ENCODE data around the gene HNRNPL. TPM values are rescaled to one million over a fixed set of nuclear protein-coding genes. Genes with fewer than 3 reads are reported as not detected.
"Not testable (repeated sequence)": the region's sequence is repeated elsewhere in the genome, so short reads cannot be mapped to it uniquely, and the experiment has no call there.

Gene HNRNPL
- 688 TPM for polyA plus RNA-seq (2012; ENCODE audit: insufficient read depth, insufficient read length)

DNA sequence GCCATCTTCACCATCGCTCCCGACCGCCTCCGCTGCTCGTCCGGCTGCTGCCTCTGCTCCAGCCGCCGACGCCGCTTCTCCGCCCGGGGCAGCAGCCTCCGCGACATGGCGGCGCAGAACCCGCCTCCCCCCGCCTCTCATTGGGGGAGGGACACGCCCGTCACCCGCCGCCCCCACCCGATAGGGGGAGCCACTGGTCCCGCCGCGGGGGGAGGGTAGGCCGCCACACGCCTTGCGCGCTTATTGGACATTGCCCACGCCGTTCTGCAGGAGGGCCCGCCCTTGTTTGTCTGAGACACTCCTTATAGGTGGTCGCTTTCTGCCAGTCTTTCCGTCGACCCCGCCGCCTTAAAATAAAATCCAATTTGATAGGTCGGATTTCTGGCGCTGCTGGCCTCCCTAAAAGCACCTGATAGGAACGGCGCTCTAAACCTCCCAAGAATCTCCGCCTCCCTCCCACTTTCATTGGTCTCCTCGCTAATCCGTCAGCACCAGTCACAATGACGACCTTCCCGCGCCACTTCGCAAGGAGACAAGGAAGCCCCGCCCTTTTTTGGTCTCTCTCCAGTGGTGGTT lies at the start of gene HNRNPL:
Gene HNRNPL (minus strand): TSS at position 127 of the 576 bp plus-strand sequence. CDS start 20 bp downstream, at position 107.
- peak within 1 kb of the TSS; percentile 94 for H3K4me3 ChIP-seq (ENCODE audit: low read length)
- no peak for DNase-seq (ENCODE audit: low read depth, low spot score)

DNA sequence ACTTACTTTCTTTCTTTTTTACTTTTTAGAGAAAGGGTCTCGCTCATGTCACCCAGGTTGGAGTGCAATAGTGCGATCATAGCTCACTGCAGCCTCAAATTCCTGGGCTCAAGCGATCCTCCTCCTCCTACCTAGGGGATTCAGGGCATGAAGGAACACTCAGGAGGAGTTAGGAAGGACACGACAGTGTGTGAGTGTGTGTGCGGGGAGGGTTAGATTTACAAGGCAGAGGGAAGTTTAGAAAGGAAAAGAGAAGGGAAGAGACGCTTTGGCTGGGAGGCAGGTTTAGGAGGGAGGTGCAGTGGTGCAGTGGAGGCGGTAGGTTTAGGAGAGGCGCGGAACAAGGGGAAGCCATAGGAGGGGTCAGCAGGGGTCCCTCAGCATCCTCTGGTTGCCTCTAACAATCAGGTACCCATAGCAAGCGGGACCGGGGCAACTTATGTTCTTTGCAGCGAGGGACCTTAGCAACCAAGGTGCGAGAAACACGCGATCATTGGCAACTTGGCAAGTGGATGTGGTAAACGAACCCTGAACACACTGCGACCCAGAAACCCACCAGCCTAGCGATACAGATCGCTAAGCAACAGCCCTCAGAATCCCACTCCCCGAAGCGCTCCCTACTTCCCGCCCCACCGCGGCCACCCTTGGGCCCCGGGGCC lies 49.1 kb upstream of the HNRNPL start:
- DNase-seq (ENCODE audit: low read depth, low spot score), result no peak
- peak overlapping the region; percentile 91 for H3K4me3 ChIP-seq (ENCODE audit: low read length)

DNA sequence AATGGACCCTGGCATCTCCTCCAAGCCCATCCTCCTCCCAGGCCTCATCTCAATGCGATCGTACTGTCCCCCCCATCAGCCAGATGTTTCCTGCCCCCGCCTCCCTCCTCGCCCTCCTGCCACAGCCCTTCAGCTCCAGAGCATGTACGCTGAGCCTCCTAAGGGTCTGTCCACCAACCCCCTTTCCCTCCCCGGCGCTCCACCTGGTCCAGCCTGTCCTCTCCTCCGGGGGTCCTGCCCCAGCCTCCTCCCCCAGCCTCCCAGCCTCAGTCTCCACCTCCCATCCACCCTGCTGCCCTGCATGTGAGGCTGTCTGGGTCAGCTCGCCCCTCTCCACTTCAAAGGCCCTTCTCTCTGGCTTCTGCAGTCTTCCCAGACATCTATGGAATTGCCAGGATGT lies 45.2 kb upstream of the HNRNPL start:
- H3K4me3 ChIP-seq (ENCODE audit: low read length), result no peak overlapping the region
- DNase-seq (ENCODE audit: low read depth, low spot score), result no peak

DNA sequence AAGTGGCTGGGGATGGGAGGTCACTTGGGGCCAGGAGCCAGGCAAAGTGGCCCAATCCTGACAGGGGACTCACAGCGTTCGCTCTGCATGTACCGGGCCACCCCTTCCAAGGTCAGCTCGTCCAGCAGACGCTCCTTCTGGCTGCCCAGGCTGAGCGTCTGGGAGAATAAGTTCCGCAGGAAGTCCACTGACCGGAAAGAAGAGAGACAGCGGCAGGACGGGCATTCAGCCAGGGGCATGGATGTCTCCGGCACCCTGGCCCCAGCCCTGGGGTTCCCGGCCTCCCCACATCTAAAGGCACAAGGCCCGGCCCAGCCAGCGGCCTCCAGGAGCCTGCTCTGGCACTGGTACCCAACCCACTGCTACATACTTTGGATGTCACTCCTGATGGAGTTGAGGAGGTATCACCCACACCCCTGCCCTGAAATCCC lies 43.6 kb upstream of the HNRNPL start:
- no peak overlapping the region for H3K4me3 ChIP-seq (ENCODE audit: low read length)
- no peak for DNase-seq (ENCODE audit: low read depth, low spot score)

DNA sequence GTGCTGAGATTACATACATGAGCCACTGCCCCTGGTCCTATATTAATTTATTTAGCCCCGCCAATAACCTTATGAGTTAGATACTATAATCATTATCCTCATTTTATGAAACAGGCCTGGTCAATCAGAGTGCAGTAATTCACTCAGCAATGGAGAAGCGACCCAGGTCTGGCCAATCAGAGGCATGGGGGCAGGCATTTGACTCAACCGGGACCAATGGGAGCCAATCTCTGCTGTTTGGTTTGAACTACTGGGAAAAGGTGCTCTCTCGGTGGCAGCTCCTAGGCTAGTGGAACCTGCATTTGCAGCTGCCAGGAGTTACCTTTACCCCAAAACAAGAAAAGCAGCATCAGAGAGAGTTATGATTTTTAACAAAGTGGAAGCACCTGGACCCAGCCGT lies 43.1 kb upstream of the HNRNPL start:
- no peak for DNase-seq (ENCODE audit: low read depth, low spot score)
- H3K4me3 ChIP-seq (ENCODE audit: low read length), result no peak overlapping the region

DNA sequence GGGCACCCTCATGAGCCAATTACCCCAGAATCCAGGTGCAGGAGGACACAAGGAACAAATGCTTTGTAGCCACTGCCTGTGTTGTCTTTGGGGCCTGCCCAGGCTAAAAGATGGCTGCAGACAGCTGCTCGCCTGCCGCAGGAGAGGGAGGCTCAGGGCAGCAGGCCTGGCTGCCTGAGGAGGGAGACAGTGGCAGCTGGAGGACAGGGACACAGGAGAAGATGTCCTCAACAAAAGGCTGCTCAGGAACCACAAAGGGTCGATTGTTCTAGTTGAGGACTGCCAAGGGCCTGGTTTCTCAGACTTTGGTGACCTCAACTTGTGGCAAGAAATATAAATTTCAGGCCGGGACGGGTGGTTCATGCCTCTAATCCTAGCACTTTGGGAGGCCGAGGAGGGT lies 42.0 kb upstream of the HNRNPL start:
- DNase-seq (ENCODE audit: low read depth, low spot score), result no peak

DNA sequence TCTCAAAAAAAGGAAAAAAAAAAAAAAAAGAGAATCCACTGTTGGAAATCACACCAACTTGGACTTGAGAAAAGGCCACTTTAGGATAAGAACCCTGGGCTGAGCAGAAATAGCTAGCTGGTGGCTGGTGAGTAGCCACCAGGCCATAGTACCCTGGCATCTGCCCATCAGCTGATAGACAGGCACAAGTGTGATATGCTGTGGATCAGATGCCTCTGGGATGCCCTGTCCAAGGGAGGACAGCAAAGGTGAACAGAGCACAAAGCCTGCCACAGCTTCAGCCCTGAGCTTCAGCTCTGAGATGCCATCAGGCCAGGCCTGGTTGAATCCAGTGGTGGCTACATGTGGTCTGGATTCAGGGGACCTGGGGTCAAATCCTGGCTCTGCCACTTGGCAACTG lies 40.9 kb upstream of the HNRNPL start:
- no peak for DNase-seq (ENCODE audit: low read depth, low spot score)
- no peak overlapping the region for H3K4me3 ChIP-seq (ENCODE audit: low read length)

More for the DNA sequence above, 42.0 kb upstream of the HNRNPL start:
- no peak overlapping the region for H3K4me3 ChIP-seq (ENCODE audit: low read length)

DNA sequence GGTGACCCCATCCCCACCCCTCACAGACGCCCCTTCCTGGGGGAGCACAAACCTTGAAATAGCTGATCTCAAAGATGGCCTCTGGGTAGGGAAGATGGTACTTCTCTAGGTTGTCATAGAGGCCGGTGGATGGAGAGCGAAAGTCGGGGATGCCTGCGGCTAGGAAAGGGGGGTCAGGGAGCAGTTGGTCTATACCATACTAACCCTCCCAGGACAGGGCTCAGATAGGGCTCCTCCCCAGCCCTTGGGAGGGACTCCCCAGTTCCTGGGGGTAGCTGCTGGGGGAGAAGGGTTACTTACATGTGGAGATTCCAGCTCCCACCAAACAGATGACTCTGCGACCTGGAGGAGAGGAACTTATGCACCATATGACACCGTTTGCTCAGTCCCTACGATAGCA lies 40.0 kb upstream of the HNRNPL start:
- no peak overlapping the region for H3K4me3 ChIP-seq (ENCODE audit: low read length)
- no peak for DNase-seq (ENCODE audit: low read depth, low spot score)

DNA sequence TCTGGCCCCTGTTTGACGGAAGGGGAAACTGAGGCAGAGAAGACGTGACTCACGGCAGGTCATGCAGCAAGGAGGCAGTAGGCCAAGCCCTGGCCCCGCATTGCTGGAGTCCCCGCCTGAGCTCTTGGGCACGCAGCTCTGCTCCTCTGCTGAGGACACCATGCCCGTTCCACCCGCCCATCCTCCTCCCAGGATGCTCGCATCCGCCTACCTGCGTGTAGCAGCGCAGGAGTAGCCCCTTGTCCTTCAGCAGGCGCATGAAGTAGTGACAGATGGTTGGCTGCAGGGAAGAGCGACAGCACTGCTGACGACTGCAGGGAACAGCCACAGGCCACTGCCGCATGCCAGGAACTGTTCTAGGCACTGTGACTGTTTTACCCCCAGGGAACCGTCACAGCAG lies 39.1 kb upstream of the HNRNPL start:
- H3K4me3 ChIP-seq (ENCODE audit: low read length), result no peak overlapping the region
- DNase-seq (ENCODE audit: low read depth, low spot score), result no peak

DNA sequence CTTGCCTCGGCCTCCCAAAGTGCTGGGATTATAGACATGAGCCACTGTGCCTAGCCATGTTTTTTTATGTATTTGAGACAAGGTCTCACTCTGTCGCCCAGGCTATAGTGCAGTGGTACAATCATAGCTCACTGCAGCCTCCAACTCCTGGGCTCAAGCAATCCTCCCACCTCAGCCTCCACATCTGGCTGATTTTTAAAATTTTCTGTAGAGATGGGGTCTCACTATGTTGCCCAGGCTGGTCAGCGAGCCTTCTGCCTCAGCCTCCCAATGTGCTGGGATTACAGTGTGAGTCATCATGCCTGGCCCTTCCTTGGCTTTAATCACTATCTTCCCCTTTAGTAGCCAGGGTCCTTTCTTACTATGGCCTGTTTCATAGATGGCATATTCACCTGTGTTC lies 34.9 kb upstream of the HNRNPL start:
- DNase-seq (ENCODE audit: low read depth, low spot score); H3K4me3 ChIP-seq (ENCODE audit: low read length): not testable (repeated sequence)

DNA sequence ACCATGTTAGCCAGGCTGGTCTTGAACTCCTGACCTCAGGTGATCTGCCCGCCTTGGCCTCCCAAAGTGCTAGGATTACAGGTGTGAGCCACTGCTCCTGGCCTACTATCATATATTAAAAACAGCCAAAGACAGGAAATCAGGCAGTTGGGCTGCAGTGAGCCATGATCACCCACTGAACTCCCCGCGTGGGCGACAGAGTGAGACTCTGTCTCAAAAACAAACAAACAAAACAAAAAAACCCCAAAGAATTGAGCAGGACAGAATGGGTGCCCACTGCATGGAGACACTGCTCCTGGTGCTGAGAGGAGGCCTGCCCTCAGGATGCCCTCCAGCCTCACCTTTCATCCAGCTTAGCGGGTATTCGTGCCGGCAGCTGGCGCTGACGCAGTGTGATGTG lies 33.5 kb upstream of the HNRNPL start:
- no peak for DNase-seq (ENCODE audit: low read depth, low spot score)
- H3K4me3 ChIP-seq (ENCODE audit: low read length), result no peak overlapping the region

DNA sequence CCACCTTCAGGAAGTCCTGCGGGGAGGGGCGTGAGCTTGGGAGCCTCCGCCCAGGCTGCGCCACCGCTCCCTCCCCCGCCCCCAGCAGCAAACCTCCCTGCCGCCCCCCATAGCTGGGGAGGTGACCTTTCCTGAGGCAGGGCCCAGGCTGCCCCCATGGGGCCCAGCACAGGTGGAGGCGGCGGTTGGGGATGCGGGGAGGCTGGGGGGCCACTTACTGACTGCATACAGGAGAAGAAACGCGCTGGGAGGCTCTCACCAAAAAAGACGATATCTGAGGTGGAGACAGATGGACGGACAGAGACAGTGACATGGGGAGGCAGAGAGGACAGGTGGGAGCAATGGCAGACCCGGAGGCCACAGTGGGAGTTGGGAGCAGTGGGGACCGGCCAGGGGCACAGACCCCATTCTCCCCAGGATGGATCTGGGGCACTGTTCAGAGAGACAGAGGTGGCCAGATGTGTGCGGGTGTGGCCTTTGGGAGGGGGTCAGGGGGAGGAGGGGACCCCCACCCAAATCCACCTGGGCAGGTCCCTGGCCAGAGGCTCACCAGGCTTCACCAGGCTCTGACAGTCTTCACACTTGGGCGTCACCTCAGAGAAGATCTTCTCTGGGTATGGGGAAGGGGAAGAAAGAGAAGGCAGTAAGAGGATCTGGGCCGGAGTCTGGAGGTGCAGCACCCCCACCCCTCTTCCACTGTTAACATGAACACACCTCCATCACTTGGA lies 31.3 kb upstream of the HNRNPL start:
- no peak for DNase-seq (ENCODE audit: low read depth, low spot score)
- H3K4me3 ChIP-seq (ENCODE audit: low read length), result no peak overlapping the region

DNA sequence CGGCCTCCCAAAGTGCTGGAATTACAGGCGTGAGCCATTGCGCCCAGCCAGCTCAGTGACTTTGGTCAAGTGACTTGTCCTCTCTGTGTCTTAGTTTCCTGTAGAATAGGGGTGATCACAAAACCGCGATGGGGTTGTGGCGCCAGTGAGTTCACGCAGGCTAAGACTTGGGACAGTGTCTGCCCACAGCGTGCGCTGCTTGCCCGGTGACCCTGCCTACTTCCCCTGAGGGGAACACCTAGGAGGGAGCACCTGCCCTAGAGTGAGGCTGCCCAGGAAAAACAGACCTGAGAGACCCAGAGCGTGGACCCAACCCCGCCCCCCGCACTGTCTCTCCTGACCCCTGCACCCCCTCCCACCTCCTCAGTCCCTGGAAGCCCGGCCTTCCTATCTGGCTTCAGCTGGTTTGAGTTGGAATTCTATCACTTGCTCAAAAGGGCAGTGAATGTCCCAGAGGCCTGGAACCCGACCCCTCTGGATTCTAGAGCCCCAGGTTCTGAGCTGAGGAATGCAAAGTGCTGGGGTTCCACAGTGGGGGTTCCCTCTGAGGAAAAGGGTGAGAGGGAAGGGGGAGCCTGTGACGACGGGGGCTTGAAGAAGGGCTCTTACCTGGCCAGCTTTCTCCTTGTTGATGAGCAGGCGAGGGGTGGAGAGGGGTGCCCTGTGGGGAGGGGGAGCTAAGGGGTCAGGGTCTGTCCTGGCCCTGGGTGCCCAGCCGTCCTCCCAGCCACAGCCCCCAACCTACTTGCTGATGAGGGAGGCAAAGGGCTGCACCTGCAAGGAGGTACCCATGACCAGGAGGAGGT lies 30.5 kb upstream of the HNRNPL start:
- DNase-seq (ENCODE audit: low read depth, low spot score), result no peak
- H3K4me3 ChIP-seq (ENCODE audit: low read length), result no peak overlapping the region

DNA sequence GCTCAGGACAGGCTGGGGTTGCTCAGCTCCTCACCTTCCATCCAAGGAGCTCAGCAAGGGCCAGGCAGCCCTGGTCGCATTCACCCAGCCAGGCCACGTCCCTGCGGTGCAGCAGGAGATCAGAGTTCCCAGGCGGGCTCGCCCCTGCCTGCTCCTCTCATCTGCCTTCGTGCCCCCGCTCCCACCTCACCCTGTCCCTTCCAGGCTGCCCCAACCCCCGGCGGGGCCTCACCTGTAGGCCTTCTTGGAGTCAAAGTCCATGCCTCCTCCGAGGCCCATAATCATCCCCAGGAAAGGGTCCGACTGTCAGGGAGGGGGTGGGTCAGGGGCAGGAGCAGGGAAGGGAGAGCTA lies 29.6 kb upstream of the HNRNPL start:
- no peak overlapping the region for H3K4me3 ChIP-seq (ENCODE audit: low read length)

DNA sequence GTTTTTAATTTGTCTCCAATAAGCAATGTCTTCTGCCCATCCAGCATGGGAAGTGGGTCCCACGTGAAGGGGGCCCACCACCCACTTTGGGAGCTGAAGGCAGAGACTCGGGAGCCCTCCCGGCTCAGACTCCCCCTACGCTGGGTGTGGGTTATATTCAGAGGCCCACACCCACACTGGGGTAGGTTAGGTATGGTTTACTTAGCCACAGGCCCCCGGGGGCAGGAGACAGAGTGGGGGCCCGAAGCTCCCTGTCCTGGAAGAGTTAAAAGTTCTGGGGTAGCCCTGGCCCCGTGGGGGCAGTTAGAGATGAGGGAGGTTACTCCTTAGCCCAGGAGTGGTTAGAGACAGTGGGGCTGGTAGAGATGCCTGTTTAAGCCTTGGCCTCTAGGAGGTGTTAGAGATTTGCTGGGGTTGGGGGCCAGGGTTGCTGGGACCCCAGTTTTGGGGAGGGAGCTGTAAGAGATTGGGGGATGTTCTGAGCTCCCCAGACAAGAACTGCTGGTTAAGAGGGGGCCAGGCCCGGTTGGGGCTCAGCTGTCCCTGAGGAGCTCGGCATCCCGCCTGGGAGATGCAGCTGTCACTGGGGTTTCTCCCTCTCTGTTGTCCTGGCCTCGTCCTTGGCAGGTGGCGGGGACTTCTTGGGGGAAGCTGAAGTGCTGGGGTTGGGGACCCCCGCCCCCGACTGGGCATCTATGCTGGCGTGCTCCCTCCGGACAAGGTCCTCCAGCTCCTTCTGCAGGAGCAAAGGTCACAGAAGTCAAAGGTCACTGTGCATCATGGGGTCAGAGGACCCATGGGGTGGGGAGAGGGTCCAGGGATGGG lies 29.0 kb upstream of the HNRNPL start:
- no peak for DNase-seq (ENCODE audit: low read depth, low spot score)
- H3K4me3 ChIP-seq (ENCODE audit: low read length), result peak overlapping the region; percentile 57

More for the DNA sequence above, 29.6 kb upstream of the HNRNPL start:
- DNase-seq (ENCODE audit: low read depth, low spot score), result no peak

DNA sequence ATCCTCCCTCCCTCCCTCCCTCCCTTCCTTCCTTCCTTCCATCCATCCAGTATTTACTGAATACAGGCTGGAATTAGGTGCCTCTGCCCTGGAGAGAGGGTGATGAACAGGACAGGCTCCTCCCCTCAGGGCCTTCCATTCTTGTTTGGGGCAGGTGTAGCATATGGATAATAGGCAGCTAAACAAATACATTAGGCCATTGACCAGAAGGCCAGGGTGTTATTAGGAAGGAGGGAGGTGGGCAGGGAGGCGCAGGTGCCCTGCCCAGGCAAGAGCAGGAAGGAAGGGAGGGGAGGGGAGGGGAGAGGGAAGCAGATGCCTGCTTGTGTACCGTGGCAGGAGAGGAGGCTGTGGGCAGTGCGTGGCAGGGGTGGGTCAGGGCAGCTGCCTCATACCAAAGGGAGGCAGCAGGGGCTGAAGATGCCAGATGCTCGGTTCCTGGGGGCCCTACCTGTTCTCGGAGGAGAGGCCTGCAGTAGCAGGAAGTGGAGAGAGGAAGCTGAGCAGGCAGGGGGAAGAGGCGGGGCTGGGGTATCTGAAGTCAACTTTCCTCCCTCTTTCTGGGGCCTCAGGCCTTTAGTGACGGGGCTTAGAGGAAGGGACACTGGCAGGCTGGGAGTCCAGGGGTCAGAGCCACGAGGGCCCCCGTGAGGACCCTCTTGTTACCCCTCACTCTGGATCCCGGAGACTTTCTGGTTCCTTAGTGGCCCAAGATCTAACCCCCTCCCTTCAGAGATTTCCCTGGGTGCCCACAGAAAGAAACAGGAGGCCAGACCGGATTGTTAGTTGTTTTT lies 28.2 kb upstream of the HNRNPL start, which contains the start of gene RINL:
Gene RINL (minus strand): TSS at position 495 of the 794 bp plus-strand sequence. CDS start 1,533 bp downstream, outside the sequence.
- peak within 1 kb of the TSS; percentile 57 for H3K4me3 ChIP-seq (ENCODE audit: low read length)
- peak; percentile 69 for DNase-seq (ENCODE audit: low read depth, low spot score)

DNA sequence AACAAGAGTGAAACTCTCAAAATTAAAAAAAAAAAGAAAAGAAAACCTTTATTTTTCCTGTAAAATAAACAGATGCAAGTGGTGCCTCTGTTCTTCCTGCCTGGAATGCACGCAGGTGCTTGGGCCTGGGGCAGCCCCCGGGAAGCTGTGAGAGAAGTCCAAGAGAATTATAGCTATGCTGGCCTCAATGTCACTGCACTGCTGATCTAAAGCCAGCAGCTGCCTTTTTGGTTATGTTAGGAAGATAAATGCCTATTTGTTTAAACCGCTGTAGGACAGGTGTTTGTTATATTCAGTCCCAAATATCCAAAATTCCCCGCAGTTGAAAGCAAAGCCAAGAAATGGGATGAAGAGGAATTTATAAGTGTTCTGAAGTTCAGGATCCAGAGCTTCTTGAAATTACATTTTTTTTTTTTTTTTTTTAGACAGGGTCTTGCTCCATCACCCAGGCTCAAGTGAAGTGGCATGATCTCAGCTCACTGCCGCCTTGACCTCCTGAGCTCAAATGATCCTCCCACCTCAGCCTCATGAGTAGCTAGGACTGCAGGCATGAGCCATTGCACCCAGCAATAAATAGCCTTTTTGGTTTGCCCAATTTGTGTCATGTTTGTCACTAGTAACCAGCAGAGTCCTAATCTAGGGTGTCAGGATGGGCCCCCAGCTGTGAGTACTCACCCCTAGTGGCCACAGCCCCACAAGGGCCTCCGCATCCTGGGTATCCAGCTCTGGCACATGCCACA lies 26.0 kb upstream of the HNRNPL start:
- no peak overlapping the region for H3K4me3 ChIP-seq (ENCODE audit: low read length)
- no peak for DNase-seq (ENCODE audit: low read depth, low spot score)

Measured in Jurkat, Clone E6-1 (cell line).